Esophagus muscularis mucosa (tissue), 4 donors: ENCODE measurements around the gene TTC39B. TPM values are rescaled to one million over a fixed set of nuclear protein-coding genes. Genes with fewer than 3 reads are reported as not detected.

Experiments
- DNase-seq: peaks from one replicate; pipeline ENCODE4 v3.0.0-alpha.2; 2017; ENCODE audit errors: extremely low spot score
- H3K27ac ChIP-seq, 4 donors: fragments of 200-600 bp; sonication (generic); replicated peaks in 1 of 4; 1 replicate in 3 of 4; 2 replicates in 1 of 4; pipeline ENCODE4 v1.5.1; 2016 to 2019; ENCODE audit warnings: mild to moderate bottlenecking in 1 of 4
- H3K27me3 ChIP-seq, 4 donors: fragments of 200-600 bp; sonication (generic); one replicate each; pipeline versions ENCODE4 v1.5.1 to v1.6.0; 2016 to 2019
- H3K36me3 ChIP-seq, 4 donors: fragments of 200-600 bp; sonication (generic); one replicate each; pipeline ENCODE4 v1.5.1; 2016 to 2019
- H3K4me1 ChIP-seq, 4 donors: fragments of 200-600 bp; sonication (generic); one replicate each; pipeline ENCODE4 v1.5.1; 2016 to 2019
- H3K4me3 ChIP-seq, 4 donors: fragments of 200-600 bp; sonication (generic); 1 replicate in 2 of 4; 2 replicates in 2 of 4; pipeline ENCODE4 v1.5.1; 2016 to 2019; ENCODE audit warnings: mild to moderate bottlenecking in 4 of 4, moderate library complexity in 1 of 4
- H3K9me3 ChIP-seq, 4 donors: fragments of 200-600 bp; sonication (generic); 1 replicate in 3 of 4; 2 replicates in 1 of 4; pipeline ENCODE4 v1.5.1; 2016 to 2019
- EP300 ChIP-seq: sonication (generic); formaldehyde crosslinking; IDR thresholded peaks from one replicate; pipeline ENCODE4 v1.6.1; 2017; ENCODE audit warnings: antibody characterized with exemption
- POLR2A ChIP-seq: fragments of 450-650 bp; IDR thresholded peaks from one replicate; pipeline ENCODE4 v1.6.1; 2017; ENCODE audit warnings: antibody characterized with exemption, moderate library complexity, mild to moderate bottlenecking, low read depth
- POLR2AphosphoS5 ChIP-seq, 2 donors: sonication (generic); formaldehyde crosslinking; IDR thresholded peaks; one replicate each; pipeline ENCODE4 v1.6.1; 2017; ENCODE audit warnings: antibody characterized with exemption in 2 of 2
- WGBS: methylation state at CpG from one replicate; pipeline ENCODE4 v1.1.5; 2018; 5-methylcytosine and 5-hydroxymethylcytosine counted together
- intact Hi-C: fragments of 100-400 bp; cut with DNase I; formaldehyde crosslinking; loops from one replicate; pipeline ENCODE4 v1.15.1; 2023
- total RNA-seq, 4 donors: library from RNA; depleted of rRNA; stranded (reverse); fragments of >200 nt; gene quantifications; one replicate each; pipeline versions ENCODE4 v1.1.0 to v1.2.1, GENCODE V29; 2016
- TF ChIP-seq, protein P1 (sequence below), 3 experiments: fragments of 200-600 bp in 2 of 3; fragments of 450-650 bp in 1 of 3; sonication (generic) in 2 of 3; IDR thresholded peaks; one replicate each; pipeline ENCODE4 v1.5.1; 2017 to 2019; ENCODE audit warnings: antibody characterized with exemption in 3 of 3, mild to moderate bottlenecking in 2 of 3, moderate library complexity in 1 of 3

TTC39B gene
- total RNA-seq, 4 donors from 2014 or later = 8.3 to 13.4 (median 10.9) TPM

DNA sequence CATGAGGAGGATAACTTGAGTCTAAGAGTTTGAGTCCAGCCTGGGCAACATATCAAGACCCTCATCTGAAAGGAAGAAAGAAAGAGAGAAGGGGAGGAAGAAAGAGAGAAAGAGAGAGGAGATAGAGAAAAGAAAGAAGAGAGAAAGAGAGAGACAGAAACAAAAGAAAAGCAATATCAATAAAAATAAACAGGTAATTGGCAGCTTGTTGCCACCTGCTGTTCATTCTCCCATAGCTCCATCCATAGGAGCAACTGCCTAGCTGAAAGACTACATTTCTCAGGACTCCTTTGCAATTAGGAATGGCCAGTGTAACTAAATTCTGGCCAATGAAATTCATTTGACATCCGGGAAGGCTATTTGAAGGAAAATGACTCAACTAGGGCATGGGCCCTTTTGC lies 4.6 kb upstream of the TTC39B start:
- peaks cover 4 to 5% (median 4%) of the 10 kb centered on the region in 4 donors for H3K4me1 ChIP-seq
- H3K36me3 ChIP-seq = no peaks in the 10 kb centered on the region
- no peaks in the 10 kb centered on the region for H3K27me3 ChIP-seq
- 85% methylated on average over 1 of the region's 1 CpG for WGBS
- intact Hi-C loops = no loop called here
- no peak overlapping the region for H3K27ac ChIP-seq
- TF ChIP-seq, protein P1, sequence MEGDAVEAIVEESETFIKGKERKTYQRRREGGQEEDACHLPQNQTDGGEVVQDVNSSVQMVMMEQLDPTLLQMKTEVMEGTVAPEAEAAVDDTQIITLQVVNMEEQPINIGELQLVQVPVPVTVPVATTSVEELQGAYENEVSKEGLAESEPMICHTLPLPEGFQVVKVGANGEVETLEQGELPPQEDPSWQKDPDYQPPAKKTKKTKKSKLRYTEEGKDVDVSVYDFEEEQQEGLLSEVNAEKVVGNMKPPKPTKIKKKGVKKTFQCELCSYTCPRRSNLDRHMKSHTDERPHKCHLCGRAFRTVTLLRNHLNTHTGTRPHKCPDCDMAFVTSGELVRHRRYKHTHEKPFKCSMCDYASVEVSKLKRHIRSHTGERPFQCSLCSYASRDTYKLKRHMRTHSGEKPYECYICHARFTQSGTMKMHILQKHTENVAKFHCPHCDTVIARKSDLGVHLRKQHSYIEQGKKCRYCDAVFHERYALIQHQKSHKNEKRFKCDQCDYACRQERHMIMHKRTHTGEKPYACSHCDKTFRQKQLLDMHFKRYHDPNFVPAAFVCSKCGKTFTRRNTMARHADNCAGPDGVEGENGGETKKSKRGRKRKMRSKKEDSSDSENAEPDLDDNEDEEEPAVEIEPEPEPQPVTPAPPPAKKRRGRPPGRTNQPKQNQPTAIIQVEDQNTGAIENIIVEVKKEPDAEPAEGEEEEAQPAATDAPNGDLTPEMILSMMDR (IDR thresholded peaks at IDR 0.05) = no peak
- no peak for TF ChIP-seq POLR2AphosphoS5 (IDR thresholded peaks at IDR 0.05)
- no peak for TF ChIP-seq POLR2A
- TF ChIP-seq EP300 = no peak
- no peaks in the 10 kb centered on the region for H3K9me3 ChIP-seq
- no peak overlapping the region for H3K4me3 ChIP-seq
- DNase-seq = no peak

GRCh38 chr9:15310107-15310850 lies 3.3 kb upstream of the TTC39B start:
- Histone ChIP-seq H3K4me3 (no peak overlapping the region), H3K36me3 (no peaks in the 10 kb centered on the region), H3K4me1 (peaks cover 4 to 17% (median 13%) of the 10 kb centered on the region in 4 donors), H3K9me3 (no peaks in the 10 kb centered on the region), H3K27me3 (no peaks in the 10 kb centered on the region), H3K27ac (no peak overlapping the region)
- intact Hi-C loops = no loop called here
- WGBS = 75% methylated on average over 6 of the region's 6 CpGs
- DNase-seq = no peak
- TF ChIP-seq, protein P1 (IDR thresholded peaks at IDR 0.05) = no peak
- TF ChIP-seq POLR2AphosphoS5 (IDR thresholded peaks at IDR 0.05) (no peak), EP300 (no peak), POLR2A (no peak)

GRCh38 chr9:15308511-15308910 lies 1.5 kb upstream of the TTC39B start:
- WGBS = 89% methylated on average over 1 of the region's 1 CpG
- TF ChIP-seq POLR2AphosphoS5 (IDR thresholded peaks at IDR 0.05) (no peak), EP300 (no peak), POLR2A (no peak)
- TF ChIP-seq, protein P1 (IDR thresholded peaks at IDR 0.05) = no peak
- Histone ChIP-seq H3K36me3 (no peaks in the 10 kb centered on the region), H3K4me3 (no peak overlapping the region), H3K27ac (no peak overlapping the region), H3K9me3 (no peaks in the 10 kb centered on the region), H3K4me1 (peaks cover 4 to 26% (median 17%) of the 10 kb centered on the region in 4 donors), H3K27me3 (no peaks in the 10 kb centered on the region)
- DNase-seq = no peak
- intact Hi-C loops = loop anchor here (5.0 kb wide), 1 partner anchor 96 kb away; no protein-coding TSS in a partner anchor

DNA sequence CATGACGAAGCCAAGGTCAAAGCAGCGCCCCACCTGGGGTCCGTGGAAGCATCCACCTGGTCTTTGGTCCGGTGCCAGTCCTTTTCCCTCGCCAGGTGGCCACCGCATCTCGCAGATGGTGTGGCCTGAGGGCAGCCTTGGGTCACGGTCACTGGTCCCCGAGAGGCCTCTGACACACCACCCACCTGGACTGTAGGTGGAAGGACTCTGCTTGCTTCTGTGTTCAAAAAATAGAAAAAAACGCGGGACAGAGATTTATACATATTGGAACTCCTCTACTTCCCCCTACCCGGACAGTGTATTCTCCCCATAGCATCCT lies 466 bp upstream of the TTC39B start:
- 20% methylated on average over 9 of the region's 12 CpGs for WGBS

More for the DNA sequence above, 466 bp upstream of the TTC39B start:
- Histone ChIP-seq H3K9me3 (no peaks in the 10 kb centered on the region), H3K36me3 (no peaks in the 10 kb centered on the region), H3K27ac (peak overlapping the region; percentile 89 to 95 (median 94)), H3K27me3 (no peaks in the 10 kb centered on the region), H3K4me3 (peak overlapping the region; percentile 87 to 98 (median 94)), H3K4me1 (peaks cover 4 to 26% (median 17%) of the 10 kb centered on the region in 4 donors)
- intact Hi-C loops = loop anchor here (5.0 kb wide), 1 partner anchor 95 kb away; no protein-coding TSS in a partner anchor
- no peak for DNase-seq
- TF ChIP-seq EP300 (no peak), POLR2AphosphoS5 (IDR thresholded peaks at IDR 0.05) (no peak), POLR2A (no peak)
- TF ChIP-seq, protein P1 (IDR thresholded peaks at IDR 0.05) = no peak
